Progenitor cell of endocrine pancreas (in vitro differentiated cells): ENCODE measurements around the gene MED12L. TPM values are rescaled to one million over a fixed set of nuclear protein-coding genes. Genes with fewer than 3 reads are reported as not detected.

Experiments used
- DNase-seq: peaks from one replicate; pipeline ENCODE4 v3.0.0; 2021; ENCODE audit warnings: low spot score; ENCODE audit not compliant: unreplicated experiment
- H3K27ac Mint-ChIP-seq: 2 replicates; pipeline ENCODE4 v1.8.0; 2021; ENCODE audit warnings: mild to moderate bottlenecking, moderate library complexity, mixed read lengths
- H3K27me3 Mint-ChIP-seq: 2 replicates; pipeline ENCODE4 v1.8.0; 2021; ENCODE audit warnings: mixed read lengths
- H3K36me3 Mint-ChIP-seq: 2 replicates; pipeline ENCODE4 v1.8.0; 2022; ENCODE audit warnings: mixed read lengths; ENCODE audit not compliant: insufficient read depth
- H3K4me1 Mint-ChIP-seq: 2 replicates; pipeline ENCODE4 v1.8.0; 2021; ENCODE audit warnings: low read depth, mixed read lengths
- H3K4me3 Mint-ChIP-seq: 2 replicates; pipeline ENCODE4 v1.8.0; 2021; ENCODE audit warnings: low read depth, mild to moderate bottlenecking, moderate library complexity, mixed read lengths
- H3K9me3 Mint-ChIP-seq: 2 replicates; pipeline ENCODE4 v1.8.0; 2021; ENCODE audit warnings: low read depth, mixed read lengths
- CTCF ChIP-seq: fragments of 200-600 bp; sonication (generic); IDR thresholded peaks from one replicate; pipeline ENCODE4 v1.5.0; 2021; ENCODE audit warnings: antibody characterized with exemption, mild to moderate bottlenecking; ENCODE audit not compliant: unreplicated experiment
- total RNA-seq: library from RNA; stranded (reverse); gene quantifications from 2 replicates; pipeline ENCODE4 v1.2.1, GENCODE V29; 2021

Gene MED12L
- total RNA-seq, 1 donor from 2014 or later: 8.9 TPM

- no peaks in the 10 kb centered on the region for H3K9me3 Mint-ChIP-seq
- H3K27me3 Mint-ChIP-seq: no peaks in the 10 kb centered on the region
- DNase-seq: no peak
- H3K4me3 Mint-ChIP-seq: no peak overlapping the region
- peaks cover 9% of the 10 kb centered on the region for H3K4me1 Mint-ChIP-seq
- no peaks in the 10 kb centered on the region for H3K36me3 Mint-ChIP-seq
- no peak for TF ChIP-seq CTCF
- no peak overlapping the region for H3K27ac Mint-ChIP-seq
Observed at GRCh38 chr3:151307583-151308488, 222.4 kb downstream of the MED12L start.

- DNase-seq: no peak
- Mint-ChIP-seq H3K36me3 (no peaks in the 10 kb centered on the region), H3K27me3 (no peaks in the 10 kb centered on the region), H3K4me1 (peaks cover 6% of the 10 kb centered on the region), H3K4me3 (no peak overlapping the region), H3K9me3 (no peaks in the 10 kb centered on the region), H3K27ac (no peak overlapping the region)
- TF ChIP-seq CTCF: no peak
Observed at GRCh38 chr3:151309566-151309965, 224.1 kb downstream of the MED12L start.

- H3K9me3 Mint-ChIP-seq: no peaks in the 10 kb centered on the region
- DNase-seq: no peak
- no peak for TF ChIP-seq CTCF
- no peaks in the 10 kb centered on the region for H3K4me1 Mint-ChIP-seq
- H3K4me3 Mint-ChIP-seq: no peak overlapping the region
- H3K36me3 Mint-ChIP-seq: no peaks in the 10 kb centered on the region
- H3K27me3 Mint-ChIP-seq: no peaks in the 10 kb centered on the region
- no peak overlapping the region for H3K27ac Mint-ChIP-seq
Observed at GRCh38 chr3:151312972-151313371, 227.5 kb downstream of the MED12L start.

GRCh38 chr3:151314137-151314536 is 228.7 kb downstream of the MED12L start:
- TF ChIP-seq CTCF: no peak
- Mint-ChIP-seq H3K36me3 (no peaks in the 10 kb centered on the region), H3K4me1 (no peaks in the 10 kb centered on the region), H3K9me3 (no peaks in the 10 kb centered on the region), H3K4me3 (no peak overlapping the region), H3K27ac (no peak overlapping the region), H3K27me3 (no peaks in the 10 kb centered on the region)
- no peak for DNase-seq

- H3K27me3 Mint-ChIP-seq: no peaks in the 10 kb centered on the region
- no peaks in the 10 kb centered on the region for H3K4me1 Mint-ChIP-seq
- H3K9me3 Mint-ChIP-seq: no peaks in the 10 kb centered on the region
- TF ChIP-seq CTCF: no peak
- H3K36me3 Mint-ChIP-seq: no peaks in the 10 kb centered on the region
- no peak for DNase-seq
- H3K27ac Mint-ChIP-seq: no peak overlapping the region
- no peak overlapping the region for H3K4me3 Mint-ChIP-seq
Observed at GRCh38 chr3:151314593-151314992, 229.1 kb downstream of the MED12L start.
